GM12892 (cell line): ENCODE data around the gene HCN2.

Source experiments
- POLR2A ChIP-seq: IDR thresholded peaks from 2 replicates; pipeline ENCODE4 v1.6.1; 2011; ENCODE audit warnings: low read depth, low read length, control low read depth
- POLR2AphosphoS5 ChIP-seq: IDR thresholded peaks from 2 replicates; pipeline ENCODE4 v1.6.1; 2011; ENCODE audit warnings: low read depth, low read length, control low read depth

DNA sequence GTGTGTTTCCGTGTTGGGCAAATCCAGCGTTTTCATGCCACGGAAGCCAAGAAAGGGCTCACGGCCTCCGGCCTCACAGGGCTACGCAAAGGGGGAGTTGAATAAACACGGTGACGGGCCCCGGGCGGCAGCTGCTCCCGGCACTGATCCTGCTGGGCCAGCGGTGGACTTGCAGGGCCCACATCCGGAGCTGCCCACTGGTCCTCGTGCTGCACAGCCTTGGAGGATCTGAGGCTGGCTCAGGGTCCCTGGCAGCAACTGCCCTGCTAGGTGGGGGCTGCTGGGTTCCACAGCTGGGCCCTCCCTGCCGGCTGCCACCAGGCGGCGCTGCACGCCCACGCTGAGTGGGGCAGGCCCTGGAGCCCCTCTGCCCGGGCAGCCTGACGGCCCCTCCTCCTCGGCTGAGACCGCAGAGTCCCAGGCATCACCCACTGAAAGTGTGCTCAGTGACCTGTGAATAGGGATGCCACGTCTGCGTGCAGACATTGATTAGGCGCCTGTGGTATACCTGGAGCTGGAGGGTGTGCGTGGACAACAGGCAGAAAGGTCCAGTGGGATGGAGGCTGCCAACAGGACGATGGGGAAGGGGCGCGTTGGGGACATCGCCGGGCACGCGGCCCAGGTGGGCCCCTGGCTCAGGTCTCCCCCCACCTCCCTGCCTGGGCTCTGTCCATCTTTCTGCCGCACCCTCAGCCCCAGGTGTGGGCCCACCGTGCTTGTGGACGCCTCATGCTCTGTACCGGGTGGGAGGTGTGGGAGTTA lies 5.3 kb upstream of the HCN2 start:
- TF ChIP-seq POLR2A (no peak; the same call in 1 of the 2 replicates), POLR2AphosphoS5 (peak; percentile 65; the same call in 1 of the 2 replicates)
